ENCODE data around the gene HILPDA.
A peak's percentile ranks its signal among the peaks of the same experiment; 100 is the strongest.
"Not testable (repeated sequence)": the region's sequence is repeated elsewhere in the genome, so short reads cannot be mapped to it uniquely, and the experiment has no call there.

The HILPDA gene

DNA sequence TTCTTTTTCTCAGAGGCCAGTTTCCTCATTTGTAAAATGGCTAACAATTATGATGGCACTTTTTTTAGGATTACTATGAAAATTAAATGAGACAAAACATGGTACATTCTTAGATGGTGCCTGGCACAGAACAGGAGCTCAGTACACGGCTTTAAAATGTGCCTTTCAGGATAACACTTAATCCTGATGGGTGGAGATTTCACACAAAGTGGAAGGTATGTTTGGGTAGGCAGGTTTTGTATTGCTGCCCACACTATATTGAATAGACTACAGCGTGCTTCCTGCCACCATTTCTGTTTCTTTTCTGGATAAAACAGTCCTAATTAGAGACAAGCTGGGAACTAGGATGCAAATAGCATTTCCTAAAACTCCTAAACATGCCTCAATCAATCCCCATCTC is 23.9 kb upstream of the HILPDA start:
- DNase-seq (ENCODE audit: low read depth in 2 of 2) = no peak

GRCh38 chr7:128434413-128435326 is 21.0 kb upstream of the HILPDA start:
- DNase-seq (ENCODE audit: low read depth in 2 of 2) = no peak

- DNase-seq (ENCODE audit: low read depth in 2 of 2) = no peak
These were observed 20.4 kb upstream of the HILPDA start for GRCh38 chr7:128435327-128435686.

- no peak for DNase-seq (ENCODE audit: low read depth in 2 of 2)
These were observed 18.0 kb upstream of the HILPDA start for GRCh38 chr7:128437426-128438332.

- no peak for DNase-seq (ENCODE audit: low read depth in 2 of 2)
These were observed 13.3 kb upstream of the HILPDA start for GRCh38 chr7:128442356-128442755.

GRCh38 chr7:128443831-128444600 is 11.7 kb upstream of the HILPDA start:
- no peak for DNase-seq (ENCODE audit: low read depth in 2 of 2)

GRCh38 chr7:128446306-128446705 is 9.4 kb upstream of the HILPDA start:
- no peak for DNase-seq (ENCODE audit: low read depth in 2 of 2)

- DNase-seq (ENCODE audit: low read depth in 2 of 2) = no peak
These were observed 7.6 kb upstream of the HILPDA start for GRCh38 chr7:128447941-128448564.

GRCh38 chr7:128448751-128449302 is 6.9 kb upstream of the HILPDA start:
- no peak for DNase-seq (ENCODE audit: low read depth in 2 of 2)

DNA sequence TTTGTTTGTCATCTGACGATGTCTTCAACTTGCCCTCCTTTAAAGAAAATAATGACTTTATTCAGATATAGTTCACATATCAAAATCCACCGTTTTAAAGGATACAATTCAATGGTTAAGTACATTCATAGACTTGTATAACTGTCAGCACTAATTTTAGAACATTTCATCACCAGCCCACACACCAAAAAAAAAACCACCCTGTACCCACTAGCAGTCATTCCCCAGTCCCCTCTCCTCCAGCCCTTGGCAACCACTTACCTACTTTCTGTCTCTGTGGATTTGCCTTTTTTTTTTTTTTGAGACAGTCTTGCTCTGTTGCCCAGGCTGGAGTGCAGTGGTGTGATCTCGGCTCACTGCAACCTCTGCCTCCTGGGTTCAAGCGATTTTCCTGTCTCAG is 5.3 kb upstream of the HILPDA start:
- no peak for DNase-seq (ENCODE audit: low read depth in 2 of 2)

DNA sequence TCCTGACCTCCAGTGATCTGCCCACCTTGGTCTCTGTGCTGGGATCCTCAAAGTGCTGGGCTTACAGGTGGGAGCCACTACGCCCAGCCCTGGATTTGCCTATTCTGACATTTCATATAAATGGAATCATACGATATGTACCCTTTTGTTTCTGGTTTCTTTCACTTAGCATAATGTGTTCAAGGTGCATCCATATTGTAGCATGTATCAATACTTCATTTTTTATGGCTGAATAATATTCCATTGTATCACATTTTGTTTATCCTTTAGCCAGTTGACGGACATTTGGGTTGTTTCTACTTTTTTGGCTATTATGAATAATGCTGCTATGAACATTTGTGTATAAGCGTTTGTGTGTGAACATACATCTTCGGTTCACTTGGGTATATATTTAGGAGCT is 4.8 kb upstream of the HILPDA start:
- DNase-seq (ENCODE audit: low read depth in 2 of 2) = no peak

- DNase-seq (ENCODE audit: low read depth in 2 of 2) = no peak
These were observed 3.1 kb upstream of the HILPDA start for GRCh38 chr7:128452552-128452951.

- no peak for DNase-seq (ENCODE audit: low read depth in 2 of 2)
These were observed 1.6 kb upstream of the HILPDA start for GRCh38 chr7:128453836-128454804.

DNA sequence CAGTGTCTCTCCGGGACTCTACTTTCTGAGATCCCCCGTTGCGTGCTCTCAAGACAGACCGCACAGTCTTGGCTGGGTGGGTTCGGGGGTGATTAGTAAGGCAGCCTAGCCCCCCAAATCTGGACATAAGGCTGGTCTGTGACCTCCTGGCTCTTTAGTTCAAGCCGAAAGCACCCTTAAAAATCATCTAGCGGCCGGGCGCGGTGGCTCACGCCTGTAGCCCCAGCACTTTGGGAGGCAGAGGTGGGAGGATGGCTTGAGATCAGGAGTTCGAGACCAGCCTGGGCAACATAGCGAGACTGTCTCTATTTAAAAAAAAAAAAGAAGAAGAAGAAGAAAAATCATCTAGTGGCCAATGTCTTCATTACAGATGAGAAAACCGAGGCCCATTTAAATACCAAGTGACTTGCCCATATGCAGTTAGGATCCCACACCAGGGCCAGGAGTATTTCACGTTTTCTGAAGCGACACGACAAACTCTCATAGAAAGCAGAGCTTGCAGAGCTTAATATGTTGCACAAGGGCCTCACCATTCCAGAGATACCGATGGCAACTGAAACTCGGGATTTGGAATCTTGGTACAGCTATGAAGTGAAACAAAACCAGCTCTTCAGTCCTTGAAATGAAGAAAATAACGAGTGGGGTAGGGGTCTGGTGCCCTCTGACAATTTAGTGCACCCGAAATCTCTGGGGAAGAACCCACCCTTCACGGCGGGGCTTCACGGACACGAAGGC is 703 bp upstream of the HILPDA start:
- DNase-seq (ENCODE audit: low read depth in 2 of 2) = no peak

GRCh38 chr7:128456255-128456725 is 612 bp downstream of the HILPDA start:
- DNase-seq (ENCODE audit: low read depth in 2 of 2) = no peak

- DNase-seq (ENCODE audit: low read depth in 2 of 2) = not testable (repeated sequence)
These were observed 1.7 kb downstream of the HILPDA start for GRCh38 chr7:128457385-128457784.

- DNase-seq (ENCODE audit: low read depth in 2 of 2) = no peak
These were observed 3.3 kb downstream of the HILPDA start for GRCh38 chr7:128458956-128459355.

DNA sequence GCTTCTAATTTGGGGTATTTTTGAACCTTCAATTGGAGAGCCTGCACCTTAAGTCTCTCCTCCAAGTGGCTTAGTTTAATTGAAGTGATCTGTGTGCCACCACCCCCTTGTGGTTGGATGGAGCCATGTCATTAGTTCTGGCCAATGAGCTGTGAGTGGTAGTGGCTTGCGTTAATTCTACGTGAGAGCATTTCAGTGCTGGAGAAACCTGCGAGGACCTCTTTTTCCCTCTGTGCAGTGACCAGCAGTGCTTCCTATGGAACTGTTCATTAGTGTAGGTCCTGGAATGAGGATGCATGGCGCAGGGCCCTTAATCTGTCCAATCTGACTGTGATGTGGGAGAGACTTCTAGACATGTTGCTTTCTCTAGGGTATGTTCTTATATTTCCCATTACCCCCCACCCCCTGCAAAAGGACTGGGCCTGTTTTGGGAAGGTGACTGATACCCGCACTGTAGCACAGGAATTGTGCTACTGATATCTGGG is 3.8 kb downstream of the HILPDA start:
- DNase-seq (ENCODE audit: low read depth in 2 of 2) = peak; percentile 33 to 45

DNA sequence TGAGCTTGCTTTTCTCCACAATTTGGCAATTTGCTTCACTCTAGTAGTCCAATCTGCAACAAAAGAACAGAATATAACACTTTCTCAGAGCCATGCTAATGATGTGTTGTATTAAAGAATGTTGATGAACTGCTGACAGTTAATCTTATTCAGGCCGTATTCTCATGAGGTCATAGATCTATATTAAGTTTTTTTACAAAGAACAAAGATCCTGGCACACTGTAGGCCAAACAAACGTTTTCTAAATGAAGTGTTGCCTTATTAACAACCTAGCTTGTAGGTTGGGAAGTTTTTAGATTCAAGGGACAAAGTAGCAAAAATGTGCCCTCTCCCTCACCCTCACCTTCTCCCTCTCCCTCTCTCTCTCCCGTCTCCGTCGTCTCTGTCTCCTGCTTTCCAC is 6.8 kb downstream of the HILPDA start:
- no peak for DNase-seq (ENCODE audit: low read depth in 2 of 2)
